ENCODE data around the gene CCBE1.

DNA sequence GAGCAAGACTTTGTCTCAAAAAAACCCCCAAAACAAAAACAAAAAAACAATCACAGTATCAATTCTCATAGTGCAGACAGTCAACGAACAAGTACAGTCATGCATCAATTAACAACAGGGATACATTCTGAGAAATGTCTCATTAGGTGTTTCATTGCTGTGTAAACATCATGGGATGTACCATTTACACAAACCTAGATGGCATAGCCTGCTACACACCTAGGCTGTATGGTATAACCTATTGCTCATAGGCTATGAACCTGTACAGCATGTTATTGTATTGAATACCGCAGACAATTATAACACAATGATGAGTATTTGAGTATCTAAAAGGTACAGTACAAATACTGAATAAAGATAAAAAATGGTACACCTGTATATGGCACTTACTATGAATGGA is 270.4 kb downstream of the CCBE1 start:
- TF ChIP-seq POLR2AphosphoS5 (IDR thresholded peaks at IDR 0.05; ENCODE audit: low read depth, low read length), result no peak
- no peak for TF ChIP-seq TAF1 (IDR thresholded peaks at IDR 0.05; ENCODE audit: borderline replicate concordance, low read depth, low read length)

Data from GM12892 (cell line).